Germinal center (tissue), 1 donor: ENCODE results near the gene TFEB.

Experiments used
- DNase-seq: peaks from one replicate; pipeline ENCODE4 v3.0.0; 2012; ENCODE audit warnings: mixed read lengths, low spot score

Gene TFEB

GRCh38 chr6:41638002-41638934, 97.1 kb downstream of the TFEB start, which contains the start of gene MDFI:
Gene MDFI, plus strand, starts transcription at chr6:41638468. Its CDS starts 282 bp downstream, at chr6:41638750.
- no peak for DNase-seq

GRCh38 chr6:41637194-41638001, 98.0 kb downstream of the TFEB start:
- no peak for DNase-seq

GRCh38 chr6:41636833-41637193, 98.6 kb downstream of the TFEB start:
- DNase-seq = no peak

- no peak for DNase-seq
These were observed 100.0 kb downstream of the TFEB start for GRCh38 chr6:41635365-41635764.

GRCh38 chr6:41634657-41635056, 100.8 kb downstream of the TFEB start:
- no peak for DNase-seq
